ENCODE measurements around the gene NIN.
A peak's percentile ranks its signal among the peaks of the same experiment; 100 is the strongest.

Gene NIN

DNA sequence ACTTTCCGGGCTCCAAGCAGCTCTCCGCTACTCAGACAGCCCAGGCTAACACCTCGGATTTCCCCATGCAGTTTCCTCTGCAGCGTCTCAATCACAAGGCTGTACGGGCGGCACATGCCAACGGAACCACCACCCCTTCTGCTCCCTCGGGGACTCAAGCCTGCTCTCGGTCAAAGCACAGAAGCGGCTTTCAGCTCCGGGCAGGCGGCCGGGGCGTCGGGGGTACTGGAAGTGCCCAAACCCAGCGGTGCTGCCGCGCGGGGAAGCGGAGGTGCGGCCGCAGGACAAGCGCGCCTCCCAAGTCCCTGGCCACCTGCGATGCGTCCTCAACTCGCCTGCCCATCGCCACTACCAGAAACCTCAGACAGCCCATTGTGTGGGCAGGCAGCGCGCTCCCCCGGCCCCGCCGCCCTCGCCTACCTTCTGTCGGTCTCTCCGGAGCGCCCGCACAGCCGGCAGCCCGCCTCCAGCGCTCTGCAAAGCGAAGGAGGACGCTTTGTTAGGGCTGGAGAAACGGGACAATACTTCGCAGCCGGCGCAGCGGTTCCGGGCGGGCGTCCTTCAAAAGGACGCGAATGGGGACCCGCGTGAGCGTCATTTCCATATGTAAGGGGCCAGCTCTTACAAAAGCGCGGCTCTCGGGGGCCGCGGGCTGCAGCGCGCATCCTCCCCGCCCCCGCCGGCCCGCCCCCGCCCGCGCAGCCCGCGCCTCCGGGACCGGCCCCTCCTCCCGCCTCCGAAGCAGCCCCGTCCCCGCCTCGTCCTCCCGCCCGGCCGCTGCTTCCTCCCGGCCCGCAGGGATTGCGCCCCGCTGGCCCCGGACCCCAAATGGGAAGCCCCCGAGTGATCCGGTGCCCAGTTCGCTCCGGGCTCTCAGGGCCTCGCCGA, 674 bp downstream of the NIN start:
- TF ChIP-seq CTCF (IDR thresholded peaks at IDR 0.05): no peak
- Histone ChIP-seq H3K27ac (peak overlapping the region; percentile 73 to 88), H3K4me3 (peak overlapping the region; percentile 81)
- peak; percentile 76 for DNase-seq (ENCODE audit: low spot score)

GRCh38 chr14:50829489-50830043, 1.4 kb downstream of the NIN start:
- Histone ChIP-seq H3K4me3 (peak overlapping the region; percentile 81), H3K27ac (peak overlapping the region in 1 of 2 donors; percentile 88)
- DNase-seq (ENCODE audit: low spot score): no peak
- TF ChIP-seq CTCF (IDR thresholded peaks at IDR 0.05): no peak

GRCh38 chr14:50828721-50829488, 2.1 kb downstream of the NIN start:
- no peak for TF ChIP-seq CTCF (IDR thresholded peaks at IDR 0.05)
- no peak overlapping the region for H3K27ac ChIP-seq
- no peak for DNase-seq (ENCODE audit: low spot score)
- H3K4me3 ChIP-seq: peak overlapping the region; percentile 81

- no peak for DNase-seq (ENCODE audit: low spot score)
- H3K4me3 ChIP-seq: no peak overlapping the region
- no peak for TF ChIP-seq CTCF (IDR thresholded peaks at IDR 0.05)
- H3K27ac ChIP-seq: no peak overlapping the region
Measured at GRCh38 chr14:50826681-50827080, 4.3 kb downstream of the NIN start.

DNA sequence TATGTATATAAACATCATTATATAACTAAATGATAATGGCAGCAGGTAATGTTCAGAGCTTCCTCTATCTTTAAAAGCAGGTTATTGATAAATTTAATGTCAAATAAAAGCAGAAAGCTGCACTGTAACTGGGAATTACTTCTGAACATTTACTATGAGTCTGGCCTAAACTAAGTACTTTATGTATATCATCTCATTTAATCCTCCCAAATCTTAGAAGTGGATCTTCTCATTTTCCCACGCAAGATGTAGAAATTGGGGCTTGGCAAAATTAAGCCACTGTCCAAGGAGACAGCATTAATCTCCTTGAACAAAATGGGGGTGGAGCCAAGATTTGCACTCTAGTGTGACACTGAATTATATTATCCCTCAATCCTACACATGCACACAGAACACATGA, 5.7 kb downstream of the NIN start:
- H3K4me3 ChIP-seq: no peak overlapping the region
- no peak for TF ChIP-seq CTCF (IDR thresholded peaks at IDR 0.05)
- no peak for DNase-seq (ENCODE audit: low spot score)
- no peak overlapping the region for H3K27ac ChIP-seq

- no peak for TF ChIP-seq CTCF (IDR thresholded peaks at IDR 0.05)
- no peak for DNase-seq (ENCODE audit: low spot score)
- Histone ChIP-seq H3K4me3 (no peak overlapping the region), H3K27ac (no peak overlapping the region)
Measured at GRCh38 chr14:50823762-50824636, 7.0 kb downstream of the NIN start.
